H1 (cell line): Measurements from ENCODE around the gene APOL2. TPM values are rescaled to one million over a fixed set of nuclear protein-coding genes. Genes with fewer than 3 reads are reported as not detected.

Experiments
- CTCF ChIA-PET: fragments of 300-600 bp; sonication (Branson Sonifier 250); formaldehyde crosslinking; loops from one replicate; lab custom pipeline; 2021; ENCODE audit not compliant: partially characterized antibody; lab: Charles Lee
- POLR2A ChIA-PET: fragments of 300-600 bp; sonication (Branson Sonifier 250); formaldehyde crosslinking; loops from one replicate; lab custom pipeline; 2021; ENCODE audit warnings: inconsistent platforms; ENCODE audit not compliant: partially characterized antibody; lab: Charles Lee
- DNase-seq, 2 experiments: peaks; one replicate each; pipeline versions ENCODE4 v3.0.0 to v3.0.0-alpha.2; 2010 to 2022; ENCODE audit warnings: low spot score in 2 of 2, low read depth in 1 of 2, mixed read lengths in 1 of 2
- FAIRE-seq: peaks from 2 replicates; lab custom pipeline; 2011; peaks lifted over from hg19 to GRCh38; lab: Jason Lieb, UNC
- H2AFZ ChIP-seq: 2 replicates; pipeline ENCODE4 v1.8.1; 2012; ENCODE audit warnings: low read length, inconsistent platforms
- H2AK5ac ChIP-seq: 2 replicates; pipeline ENCODE4 v1.6.1; 2013; ENCODE audit warnings: low read depth, low read length
- H2BK120ac ChIP-seq: replicated peaks from 2 replicates; pipeline ENCODE3; 2013; ENCODE audit warnings: low read depth, low read length, inconsistent platforms
- H2BK12ac ChIP-seq: 2 replicates; pipeline ENCODE4 v1.6.1; 2013; ENCODE audit warnings: low read depth, low read length
- H2BK15ac ChIP-seq: 2 replicates; pipeline ENCODE4 v1.6.1; 2013; ENCODE audit warnings: low read length
- H2BK20ac ChIP-seq: 2 replicates; pipeline ENCODE4 v1.6.1; 2013; ENCODE audit warnings: low read length
- H2BK5ac ChIP-seq: 2 replicates; pipeline ENCODE4 v1.6.1; 2013; ENCODE audit warnings: low read depth, low read length
- H3K14ac ChIP-seq: 2 replicates; pipeline ENCODE4 v1.6.1; 2013; ENCODE audit warnings: inconsistent platforms; ENCODE audit not compliant: insufficient read length
- H3K18ac ChIP-seq: 2 replicates; pipeline ENCODE4 v1.6.1; 2013; ENCODE audit warnings: low read length; ENCODE audit errors: extremely low read depth
- H3K23ac ChIP-seq: 2 replicates; pipeline ENCODE4 v1.6.1; 2013; ENCODE audit warnings: inconsistent platforms; ENCODE audit not compliant: insufficient read length
- H3K23me2 ChIP-seq: 2 replicates; pipeline ENCODE4 v1.6.1; 2013; ENCODE audit warnings: low read depth, low read length
- H3K27ac ChIP-seq: 2 replicates; pipeline ENCODE4 v1.6.1; 2011; ENCODE audit warnings: low read depth, low read length, inconsistent platforms
- H3K27me3 ChIP-seq, 4 experiments: replicated peaks in 1 of 4; 1 replicate in 1 of 4; 2 replicates in 3 of 4; pipeline versions ENCODE4 v1.6.1 to v1.8.1; 2011 to 2013; ENCODE audit warnings: low read length in 3 of 4, mild to moderate bottlenecking in 3 of 4, inconsistent platforms in 2 of 4, mixed read lengths in 2 of 4, moderate library complexity in 1 of 4; ENCODE audit not compliant: control insufficient read depth in 3 of 4, insufficient read depth in 3 of 4; ENCODE audit errors: extremely low read depth in 1 of 4
- H3K36me3 ChIP-seq, 4 experiments: 2 replicates each; pipeline versions ENCODE4 v1.6.1 to v1.8.1; 2011 to 2013; ENCODE audit warnings: mild to moderate bottlenecking in 4 of 4, low read length in 3 of 4, moderate library complexity in 2 of 4, control low read depth in 1 of 4, inconsistent platforms in 1 of 4; ENCODE audit not compliant: insufficient read depth in 4 of 4, control insufficient read depth in 2 of 4
- H3K4ac ChIP-seq: replicated peaks from 2 replicates; pipeline ENCODE3; 2013; ENCODE audit warnings: low read length, low read depth, mixed read lengths, inconsistent platforms; ENCODE audit not compliant: insufficient read length
- H3K4me1 ChIP-seq, 4 experiments: replicated peaks in 1 of 4; 1 replicate in 1 of 4; 2 replicates in 3 of 4; pipeline versions ENCODE4 v1.6.1 to v1.8.1; 2011 to 2013; ENCODE audit warnings: low read length in 3 of 4, inconsistent platforms in 2 of 4, mixed read lengths in 1 of 4; ENCODE audit not compliant: insufficient read depth in 4 of 4, control insufficient read depth in 3 of 4
- H3K4me2 ChIP-seq, 2 experiments: 2 replicates each; pipeline versions ENCODE4 v1.6.1 to v1.8.1; 2011 to 2013; ENCODE audit warnings: low read depth in 2 of 2, low read length in 2 of 2, control low read depth in 1 of 2, inconsistent platforms in 1 of 2, mild to moderate bottlenecking in 1 of 2; ENCODE audit not compliant: insufficient read depth in 1 of 2
- H3K4me3 ChIP-seq, 4 experiments: fragments of 200-600, 300-600 bp in 1 of 4; sonication (generic), shearing (Covaris generic), sonication (Bioruptor Twin) in 1 of 4; 2 replicates each; pipeline versions ENCODE4 v1.5.1 to v1.8.1; 2011 to 2016; ENCODE audit warnings: low read length in 4 of 4, low read depth in 3 of 4, control low read depth in 2 of 4, inconsistent platforms in 2 of 4, mild to moderate bottlenecking in 2 of 4, mixed read lengths in 1 of 4, moderate library complexity in 1 of 4; ENCODE audit not compliant: insufficient read depth in 2 of 4; ENCODE audit errors: extremely low read depth in 1 of 4
- H3K56ac ChIP-seq: replicated peaks from 2 replicates; pipeline ENCODE3; 2013; ENCODE audit warnings: low read depth, mild to moderate bottlenecking, mixed read lengths, low read length, inconsistent platforms; ENCODE audit not compliant: insufficient read length
- H3K79me1 ChIP-seq: 2 replicates; pipeline ENCODE4 v1.6.1; 2013; ENCODE audit warnings: low read depth, low read length, control low read depth
- H3K79me2 ChIP-seq, 2 experiments: 2 replicates each; pipeline versions ENCODE4 v1.6.1 to v1.8.1; 2012 to 2013; ENCODE audit warnings: low read length in 2 of 2, mild to moderate bottlenecking in 2 of 2, inconsistent platforms in 1 of 2; ENCODE audit not compliant: insufficient read depth in 2 of 2, control insufficient read depth in 1 of 2
- H3K9ac ChIP-seq, 4 experiments: replicated peaks in 1 of 4; 1 replicate in 1 of 4; 2 replicates in 3 of 4; pipeline versions ENCODE4 v1.6.1 to v1.8.1; 2011 to 2013; ENCODE audit warnings: low read depth in 3 of 4, low read length in 3 of 4, control low read depth in 2 of 4, mild to moderate bottlenecking in 2 of 4, moderate library complexity in 2 of 4, inconsistent platforms in 1 of 4; ENCODE audit errors: extremely low read depth in 1 of 4
- H3K9me3 ChIP-seq, 2 experiments: 2 replicates each; pipeline versions ENCODE4 v1.6.1 to v1.8.1; 2012 to 2013; ENCODE audit warnings: mild to moderate bottlenecking in 2 of 2, moderate library complexity in 2 of 2, control low read depth in 1 of 2, inconsistent platforms in 1 of 2, low read depth in 1 of 2, low read length in 1 of 2, mixed read lengths in 1 of 2; ENCODE audit not compliant: insufficient read depth in 2 of 2
- H4K20me1 ChIP-seq, 2 experiments: replicated peaks in 1 of 2; 2 replicates each; pipeline versions ENCODE3 to v1.8.1; 2011 to 2013; ENCODE audit warnings: inconsistent platforms in 2 of 2, low read length in 2 of 2, mild to moderate bottlenecking in 1 of 2; ENCODE audit not compliant: insufficient read depth in 2 of 2, control insufficient read depth in 1 of 2
- H4K5ac ChIP-seq: 2 replicates; pipeline ENCODE4 v1.6.1; 2013; ENCODE audit warnings: low read length, low read depth, mixed read lengths, inconsistent platforms; ENCODE audit not compliant: insufficient read length
- H4K8ac ChIP-seq: 2 replicates; pipeline ENCODE4 v1.8.0; 2013; ENCODE audit warnings: mild to moderate bottlenecking, moderate library complexity, low read length, inconsistent platforms; ENCODE audit not compliant: insufficient read depth; ENCODE audit errors: extremely low read depth
- H4K91ac ChIP-seq: replicated peaks from 2 replicates; pipeline ENCODE3; 2013; ENCODE audit warnings: low read length, mixed read lengths, inconsistent platforms; ENCODE audit not compliant: insufficient read length
- EGR1 ChIP-seq: IDR thresholded peaks from 2 replicates; pipeline ENCODE4 v1.6.1; 2011; ENCODE audit warnings: low read depth, low read length, borderline replicate concordance
- JUN ChIP-seq: IDR thresholded peaks from 2 replicates; pipeline ENCODE4 v1.6.1; 2011; ENCODE audit warnings: low read depth, mild to moderate bottlenecking, improper control_type of control experiment, low read length
- KDM1A ChIP-seq: fragments of 200-600, 300-600 bp; sonication (generic); IDR thresholded peaks from 2 replicates; pipeline ENCODE4 v1.7.1; 2016; ENCODE audit warnings: mild to moderate bottlenecking, low read length, borderline replicate concordance
- KDM4A ChIP-seq: IDR thresholded peaks from one replicate; pipeline ENCODE4 v1.7.1; 2012; ENCODE audit warnings: low read depth, mild to moderate bottlenecking, moderate library complexity, low read length, inconsistent platforms; ENCODE audit not compliant: severe bottlenecking
- SAP30 ChIP-seq: fragments of 300-600 bp; sonication (generic); IDR thresholded peaks from 2 replicates; pipeline ENCODE4 v1.7.1; 2012; ENCODE audit warnings: low read length, moderate library complexity, mild to moderate bottlenecking, inconsistent platforms; ENCODE audit not compliant: insufficient read depth, insufficient replicate concordance
- SRF ChIP-seq: IDR thresholded peaks from 2 replicates; pipeline ENCODE4 v1.6.1; 2011; ENCODE audit warnings: mild to moderate bottlenecking, low read depth, low read length, moderate library complexity
- ZNF274 ChIP-seq: IDR thresholded peaks from 2 replicates; pipeline ENCODE4 v1.7.0; 2012; ENCODE audit warnings: low read length, borderline replicate concordance; ENCODE audit errors: extremely low read depth
- WGBS, 2 experiments: shearing (Covaris generic) in 1 of 2; methylation state at CpG; one replicate each; pipeline versions ENCODE4 v1.1.6 to v1.1.7; 2013 to 2015; ENCODE audit warnings: low lambda C conversion rate in 2 of 2, mixed read lengths in 2 of 2, inconsistent platforms in 1 of 2, low coverage in 1 of 2, missing lambda C conversion rate in 1 of 2; ENCODE audit not compliant: insufficient replicate concordance in 2 of 2, insufficient coverage in 1 of 2, insufficient read length in 1 of 2; ENCODE audit errors: extremely low coverage in 1 of 2, missing lambda C conversion rate in 1 of 2; 5-methylcytosine and 5-hydroxymethylcytosine counted together
- polyA plus RNA-seq, 7 experiments: library from polyadenylated mRNA; depleted of rRNA in 3 of 7; stranded (reverse) in 5 of 7; unstranded in 2 of 7; fragments of >200 nt in 5 of 7; fragments of 200-250 nt in 2 of 7; gene quantifications; 1 replicate in 5 of 7; 2 replicates in 1 of 7; 4 replicates in 1 of 7; pipeline versions ENCODE4 v1.2.1 to v1.2.3, GENCODE V29; 2011 to 2013; ENCODE audit warnings: missing spikeins in 2 of 7, mixed read lengths in 2 of 7
- total RNA-seq: library from RNA; stranded (reverse); fragmentation: NEBNext Ultra II Directional; extraction: Animal tissue kit (Norgen Biotek cat#: 25700); gene quantifications from 2 replicates; pipeline ENCODE4 v1.2.1, GENCODE V29; 2021
- TF ChIP-seq, protein P1 (sequence below): IDR thresholded peaks from 2 replicates; pipeline ENCODE4 v1.6.1; 2011; ENCODE audit warnings: low read length, improper control_type of control experiment

APOL2 gene
- total and polyA plus RNA-seq, 2 of the 8 experiments (the other 6 are each of a cell fraction or from before 2014, with no cell fraction given): 8.1 to 11.0 TPM

DNA sequence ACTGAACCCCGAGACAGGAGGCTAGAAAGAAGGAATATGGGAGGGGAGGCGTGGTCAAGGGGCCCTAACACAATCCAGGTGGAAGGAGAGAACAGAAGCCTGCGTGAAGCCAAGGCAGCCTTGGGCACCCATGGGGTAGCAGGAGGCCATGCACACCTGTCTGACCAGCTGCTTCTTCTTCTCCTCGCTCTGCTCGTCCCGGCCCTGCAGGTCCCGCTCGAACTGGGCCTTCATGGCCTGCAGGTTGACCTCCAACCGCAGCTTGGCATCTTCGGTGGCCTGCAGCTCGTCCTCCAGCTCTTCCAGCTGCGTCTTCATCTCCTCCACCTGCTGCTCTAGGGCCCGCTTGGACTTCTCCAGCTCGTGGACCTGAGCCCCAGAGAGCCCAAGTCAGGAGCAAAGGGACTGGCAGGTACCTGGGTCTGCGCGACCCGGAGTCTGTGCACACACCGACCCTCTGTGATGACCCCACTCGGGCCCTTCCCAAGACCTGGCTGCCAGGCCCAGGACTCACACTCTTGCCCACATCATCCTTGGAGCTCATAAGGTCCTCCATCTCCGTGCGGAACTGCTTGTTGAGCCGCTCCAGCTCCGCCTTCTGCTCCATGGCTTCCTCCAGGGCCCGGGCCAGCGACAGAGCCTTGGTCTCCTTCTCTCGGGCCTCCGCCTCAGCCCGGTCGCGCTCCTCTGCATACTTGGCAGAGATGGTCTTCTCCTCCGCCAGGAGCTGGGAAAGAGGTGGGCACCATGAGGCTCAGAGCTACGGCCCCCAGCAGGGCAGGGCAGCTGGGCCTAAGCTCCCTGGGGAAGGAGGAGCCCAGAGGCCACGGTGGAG lies 49.5 kb upstream of the APOL2 start:
- Histone ChIP-seq H3K18ac (no peak overlapping the region), H2BK5ac (no peak overlapping the region), H3K4me3 (no peak overlapping the region), H3K9me3 (peaks cover 2 to 11% of the 10 kb centered on the region in 2 experiments; a peak in 1 of 4 replicates), H3K4me2 (no peak overlapping the region), H3K4ac (no peak overlapping the region), H3K56ac (no peak overlapping the region), H2BK20ac (no peak overlapping the region), H3K9ac (no peak overlapping the region), H2BK12ac (no peak overlapping the region), H3K79me2 (no peaks in the 10 kb centered on the region), H3K27me3 (no peaks in the 10 kb centered on the region), H4K5ac (no peak overlapping the region), H3K79me1 (no peaks in the 10 kb centered on the region), H3K14ac (no peak overlapping the region), H2AK5ac (no peak overlapping the region), H3K4me1 (peaks cover 0 to 3% (median 0%) of the 10 kb centered on the region in 4 experiments; a peak in 3 of 7 replicates), H3K23ac (no peak overlapping the region), H2AFZ (no peak overlapping the region), H3K27ac (no peak overlapping the region), H4K20me1 (peaks cover 0 to 7% of the 10 kb centered on the region in 2 experiments), H3K36me3 (peaks cover 51 to 78% (median 72%) of the 10 kb centered on the region in 4 experiments), H4K8ac (no peak overlapping the region; the same call in 1 of the 2 replicates), H4K91ac (no peak overlapping the region), H2BK15ac (no peak overlapping the region), H3K23me2 (no peaks in the 10 kb centered on the region), H2BK120ac (no peak overlapping the region)
- 95% methylated on average over 26 of the region's 33 CpGs; no CpG with 5 or more reads in 1 of the 2 experiments for WGBS, 2 experiments
- no peak for FAIRE-seq
- DNase-seq: no peak
- TF ChIP-seq, protein P1, sequence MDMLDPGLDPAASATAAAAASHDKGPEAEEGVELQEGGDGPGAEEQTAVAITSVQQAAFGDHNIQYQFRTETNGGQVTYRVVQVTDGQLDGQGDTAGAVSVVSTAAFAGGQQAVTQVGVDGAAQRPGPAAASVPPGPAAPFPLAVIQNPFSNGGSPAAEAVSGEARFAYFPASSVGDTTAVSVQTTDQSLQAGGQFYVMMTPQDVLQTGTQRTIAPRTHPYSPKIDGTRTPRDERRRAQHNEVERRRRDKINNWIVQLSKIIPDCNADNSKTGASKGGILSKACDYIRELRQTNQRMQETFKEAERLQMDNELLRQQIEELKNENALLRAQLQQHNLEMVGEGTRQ: no peak
- TF ChIP-seq JUN: no peak
- no peak for TF ChIP-seq SRF
- TF ChIP-seq KDM1A: no peak
- no peak for TF ChIP-seq ZNF274
- TF ChIP-seq EGR1: no peak
- TF ChIP-seq KDM4A: no peak
- no peak for TF ChIP-seq SAP30
- ChIA-PET CTCF (interaction anchor here (0.8 to 8.0 kb wide), 12 partner anchors 10 to 223 kb away, joined by 3 to 159 read pairs (median 6); no protein-coding TSS in a partner anchor), POLR2A (interaction anchor here (0.7 to 1.8 kb wide), 6 partner anchors 10 to 193 kb away, joined by 3 to 5 read pairs (median 4); partner anchors contain the start of gene TXN2)
